ENCODE measurements around the gene FSD1L.

- no peak for TF ChIP-seq CTCF (IDR thresholded peaks at IDR 0.05; ENCODE audit: low read depth, low read length)
- no peak for TF ChIP-seq EZH2phosphoT487 (IDR thresholded peaks at IDR 0.05; ENCODE audit: low read depth)
These were observed 15.5 kb upstream of the FSD1L start for GRCh38 chr9:105432247-105432842.

Data from OCI-LY3 (cell line).